Renal pelvis (tissue), 4 donors: ENCODE results near the gene HUWE1. TPM values are rescaled to one million over a fixed set of nuclear protein-coding genes. Genes with fewer than 3 reads are reported as not detected.

Source experiments
- DNase-seq: peaks from one replicate; pipeline ENCODE4 v3.0.0-alpha.2; 2013
- polyA plus RNA-seq, 3 donors: library from polyadenylated mRNA; unstranded; fragments of 120-200 nt; gene quantifications; one replicate each; pipeline ENCODE4 v1.2.1, GENCODE V29; 2013; ENCODE audit not compliant: insufficient read length in 3 of 3

The HUWE1 gene
- polyA plus RNA-seq, 3 donors, result 138 to 198 (median 176) TPM

DNA sequence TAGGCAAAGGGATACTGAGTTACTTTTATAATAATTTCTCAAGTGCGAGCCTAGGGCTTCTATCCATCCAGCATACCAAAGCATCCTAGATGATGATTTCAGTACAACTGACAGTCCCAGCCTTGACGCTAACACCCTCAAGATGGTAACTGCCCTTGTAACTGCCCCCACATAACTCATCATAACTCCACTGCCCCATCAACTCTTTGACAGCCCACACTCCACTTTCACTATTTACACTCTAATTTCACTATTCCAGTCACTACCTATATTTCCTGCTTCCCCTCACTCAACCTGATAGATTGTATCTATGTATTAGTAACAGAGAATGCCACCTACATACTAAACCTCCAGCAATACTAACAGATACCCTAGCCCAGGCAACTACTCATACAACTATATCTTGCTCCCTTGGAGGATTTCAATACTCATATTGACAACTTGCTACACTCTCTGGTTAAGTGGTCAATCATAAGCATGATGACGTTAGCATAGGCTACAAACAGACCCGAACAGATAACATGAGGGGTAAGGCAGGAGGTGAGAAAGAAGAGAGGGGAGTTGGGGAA is 65.0 kb downstream of the HUWE1 start:
- no peak for DNase-seq

- no peak for DNase-seq
Measured at GRCh38 chrX:53616946-53617345, 69.6 kb downstream of the HUWE1 start.

DNA sequence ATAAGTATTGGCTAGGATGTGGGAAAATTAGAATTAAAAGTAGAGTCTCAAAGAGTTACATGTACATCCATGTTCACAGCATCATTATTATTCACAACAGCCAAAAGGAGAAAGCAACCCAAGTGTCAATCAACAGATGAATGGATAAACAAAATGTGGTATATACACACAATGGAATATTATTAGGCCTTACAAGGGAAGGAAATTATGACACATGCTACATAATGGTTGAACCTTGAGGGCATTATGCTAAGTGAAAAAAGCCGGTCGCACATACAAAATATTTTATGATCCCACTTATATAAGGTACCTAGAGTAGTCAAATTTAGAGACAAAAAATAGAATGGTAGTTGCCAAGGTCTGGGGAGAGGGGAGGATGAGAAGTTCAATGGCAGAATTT is 80.1 kb downstream of the HUWE1 start:
- DNase-seq, result no peak

DNA sequence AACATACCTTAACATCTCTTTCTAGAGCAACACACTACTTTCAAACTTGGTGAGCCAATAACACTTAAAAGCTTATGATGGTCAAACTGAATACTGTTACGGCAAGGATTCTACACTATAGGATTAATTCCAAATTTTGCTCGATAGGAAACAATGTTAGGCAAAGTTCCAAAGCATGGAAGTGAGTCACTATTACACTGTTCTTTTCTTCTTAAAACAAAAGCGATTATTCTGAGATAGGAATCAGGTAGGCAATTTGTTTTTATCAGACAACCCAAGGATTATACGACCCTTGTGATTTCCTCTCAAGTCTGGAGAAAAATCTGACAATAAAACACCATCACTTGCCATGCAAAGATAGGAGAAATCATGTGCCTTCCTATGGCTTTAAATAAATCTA is 81.5 kb downstream of the HUWE1 start:
- no peak for DNase-seq

DNA sequence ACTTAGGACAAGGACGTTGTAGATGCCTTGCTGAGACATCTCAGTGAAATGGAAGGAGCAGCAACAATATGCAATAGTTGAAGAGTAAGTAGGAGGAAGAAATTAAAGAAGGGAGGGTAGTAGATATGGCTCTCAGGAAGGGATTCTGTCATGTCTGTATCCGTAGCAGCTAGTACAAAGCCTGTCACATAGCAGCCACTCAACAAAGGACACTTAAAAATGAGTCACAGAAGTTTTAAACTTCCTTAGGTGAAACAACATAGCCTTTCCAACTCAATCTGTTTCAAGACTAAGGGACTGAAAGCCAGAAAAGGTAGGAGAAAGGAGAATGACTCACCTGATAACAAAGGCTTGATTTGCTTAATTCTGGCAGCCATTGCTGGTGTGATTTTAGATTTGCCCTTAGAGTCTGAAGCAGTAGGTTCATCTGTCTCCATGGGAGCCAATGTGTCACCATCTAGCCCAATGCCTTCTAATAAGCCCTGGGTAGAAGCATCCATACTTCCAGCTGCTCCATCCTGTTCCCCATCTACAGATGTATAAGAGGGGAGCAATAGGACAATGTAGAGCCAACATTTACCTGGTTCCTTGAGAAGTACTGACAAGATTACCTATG is 86.6 kb downstream of the HUWE1 start:
- no peak for DNase-seq

- no peak for DNase-seq
Measured at GRCh38 chrX:53598169-53598568, 88.3 kb downstream of the HUWE1 start.

- no peak for DNase-seq
Measured at GRCh38 chrX:53595266-53595810, 91.2 kb downstream of the HUWE1 start.

DNA sequence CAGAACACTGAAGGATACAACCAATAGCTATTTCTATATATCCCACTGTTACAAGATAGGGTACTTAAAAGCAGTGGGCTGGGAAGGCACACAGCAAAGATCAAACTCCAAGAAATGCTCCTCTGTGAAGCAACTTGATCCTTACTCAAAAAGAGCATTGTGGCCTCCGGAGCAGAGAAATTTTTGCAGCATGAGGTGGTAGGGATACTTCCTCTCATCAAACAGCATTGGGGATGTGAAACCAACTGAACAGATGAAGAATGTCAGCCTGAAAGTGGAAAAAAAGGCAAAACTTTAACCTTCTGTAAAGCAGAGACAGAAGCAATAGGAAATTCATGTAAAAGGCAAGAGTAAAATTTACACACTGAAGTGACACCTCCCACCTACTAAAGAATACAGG is 92.2 kb downstream of the HUWE1 start:
- no peak for DNase-seq

DNA sequence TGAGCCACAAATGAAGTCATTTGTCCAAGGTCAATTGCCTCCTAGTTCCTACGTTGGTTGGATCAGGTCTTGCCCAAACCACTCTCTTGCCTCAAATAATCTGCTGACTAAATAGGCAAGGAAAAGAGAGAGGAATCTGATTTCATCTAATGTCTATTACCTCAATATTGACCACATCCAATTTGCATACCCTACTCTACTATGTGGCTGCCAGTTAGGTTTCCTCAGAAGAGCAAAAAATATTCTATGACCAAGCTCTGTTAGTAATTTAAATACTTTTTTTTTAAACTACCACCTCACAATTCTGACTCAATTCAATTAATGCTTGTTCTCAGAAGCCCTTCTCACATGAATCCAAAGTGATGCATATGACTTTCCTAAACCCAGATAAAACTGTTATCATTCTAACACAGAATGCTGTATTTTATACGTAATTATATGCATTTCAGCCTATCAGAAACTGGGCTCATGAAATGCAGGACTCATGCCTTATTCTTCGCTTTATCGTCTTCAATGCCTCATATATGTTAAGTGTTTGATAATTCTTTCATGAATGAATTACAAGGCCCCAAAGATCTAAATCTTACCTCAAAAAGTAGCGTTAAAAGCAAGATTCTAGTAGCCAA is 98.6 kb downstream of the HUWE1 start:
- DNase-seq, result no peak

GRCh38 chrX:53584891-53585290 is 101.6 kb downstream of the HUWE1 start:
- DNase-seq, result no peak

DNA sequence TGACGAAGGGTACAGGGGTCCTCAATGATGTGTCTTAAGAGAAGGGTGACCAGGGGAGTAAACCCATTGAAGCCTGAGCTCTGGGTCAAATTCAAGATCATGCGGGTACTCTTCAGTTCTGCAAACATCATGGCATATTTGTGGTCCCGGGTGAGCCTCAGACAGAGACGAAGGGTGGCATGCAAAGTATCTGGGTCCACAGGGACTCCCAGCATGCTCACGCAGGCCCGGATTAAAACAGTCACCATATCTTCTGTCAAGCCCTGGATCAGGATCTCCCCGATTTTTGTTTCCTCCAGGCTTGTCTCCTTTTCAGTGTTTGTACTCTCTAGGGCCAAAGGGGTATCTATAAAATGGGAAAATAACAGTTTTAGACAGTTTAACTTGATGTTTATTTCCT is 102.9 kb downstream of the HUWE1 start:
- DNase-seq, result no peak

DNA sequence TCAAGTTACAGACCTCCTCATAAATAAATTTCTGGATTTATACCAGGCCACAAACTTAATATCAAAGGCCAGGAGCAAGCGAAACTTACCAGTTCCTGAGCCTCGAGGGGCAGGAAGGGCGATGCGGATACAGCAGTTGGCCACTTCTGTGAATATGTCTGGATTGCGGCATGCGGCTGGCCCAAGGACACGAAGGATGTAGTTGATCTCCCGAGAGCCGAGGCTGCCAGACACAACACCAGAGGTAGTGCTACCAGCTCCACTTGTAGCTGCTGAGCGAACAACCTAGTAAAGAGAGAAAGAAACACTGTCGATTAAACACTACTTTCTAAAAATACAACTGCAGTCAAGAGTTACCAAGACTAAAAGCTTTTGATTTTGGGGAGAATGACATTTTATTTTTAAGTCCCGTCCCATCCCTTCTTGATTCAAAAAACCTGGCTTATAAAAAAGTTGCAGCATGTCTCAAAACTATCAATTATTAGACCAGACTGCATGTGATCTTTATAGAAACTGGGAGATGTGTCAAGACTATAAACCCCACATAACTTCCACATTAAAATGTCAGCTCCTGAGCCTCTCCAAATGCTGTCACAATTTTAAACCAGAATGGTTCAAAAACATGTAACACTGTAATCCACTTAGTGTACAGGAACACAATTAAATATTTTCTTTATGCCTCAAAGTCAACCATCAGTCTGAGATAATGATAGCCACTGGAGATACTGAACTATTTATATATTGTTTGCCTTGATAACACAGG is 105.6 kb downstream of the HUWE1 start:
- peak; percentile 22 for DNase-seq

DNA sequence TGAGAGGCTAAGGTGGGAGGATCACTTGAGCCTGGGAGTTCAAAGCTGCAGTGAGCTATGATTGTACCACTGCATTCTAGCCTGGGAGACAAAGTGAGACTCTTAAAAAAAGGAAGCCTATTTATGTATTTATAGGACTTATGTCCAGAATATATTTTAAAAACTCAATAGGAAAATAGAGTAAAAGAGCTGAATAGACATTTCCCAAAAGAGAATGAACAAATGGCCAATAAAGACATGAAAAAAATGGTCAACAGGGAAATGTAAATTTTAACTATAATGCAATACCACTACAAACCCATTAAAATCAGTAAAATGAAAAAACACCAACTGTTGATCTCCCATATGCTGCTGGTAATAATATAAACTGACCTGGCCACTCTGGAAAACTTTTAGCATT is 115.0 kb downstream of the HUWE1 start:
- no peak for DNase-seq

- no peak for DNase-seq
Measured at GRCh38 chrX:53563324-53563723, 123.2 kb downstream of the HUWE1 start.

- DNase-seq, result no peak
Measured at GRCh38 chrX:53561912-53562311, 124.6 kb downstream of the HUWE1 start.

GRCh38 chrX:53558646-53559045 is 127.9 kb downstream of the HUWE1 start:
- no peak for DNase-seq

DNA sequence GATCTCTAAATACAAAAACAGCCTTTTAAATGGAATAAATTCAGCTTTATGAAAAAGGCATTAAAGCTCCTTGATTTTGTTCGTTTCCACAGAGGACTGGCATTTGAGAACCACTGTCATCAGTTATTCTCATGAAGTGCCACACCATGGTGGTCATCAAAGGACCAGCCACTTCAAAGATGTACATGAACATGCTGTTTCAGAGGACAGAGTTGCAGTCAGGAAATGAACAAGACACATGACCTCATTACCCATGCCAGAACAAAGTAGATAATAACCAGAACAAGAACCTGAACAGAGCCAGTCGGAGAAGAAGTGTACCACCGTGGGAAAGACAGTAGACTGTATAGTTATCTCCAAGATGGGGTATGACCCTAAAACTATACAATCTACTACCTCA is 129.7 kb downstream of the HUWE1 start:
- DNase-seq, result no peak

GRCh38 chrX:53550756-53551463 is 135.6 kb downstream of the HUWE1 start:
- no peak for DNase-seq

DNA sequence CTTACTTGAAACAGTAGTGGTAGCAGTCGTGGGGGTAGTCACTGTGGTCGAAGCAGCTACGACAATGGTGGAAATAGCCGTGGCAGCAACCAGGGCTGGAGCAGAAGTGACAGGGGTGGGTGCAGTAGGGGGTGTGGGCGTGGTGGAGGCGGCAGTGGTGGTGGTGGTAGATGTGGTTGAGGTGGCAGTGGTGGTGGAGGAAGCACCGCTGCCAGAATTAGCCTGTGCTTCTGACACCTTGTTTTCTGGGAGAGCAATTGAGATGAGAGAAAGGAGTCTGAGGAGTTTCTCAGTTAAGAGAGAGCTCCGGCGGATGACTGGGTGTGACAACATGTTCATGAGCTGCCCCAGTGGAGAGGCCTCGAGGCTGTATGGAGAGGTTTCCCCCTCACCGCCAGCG is 138.9 kb downstream of the HUWE1 start:
- DNase-seq, result no peak

DNA sequence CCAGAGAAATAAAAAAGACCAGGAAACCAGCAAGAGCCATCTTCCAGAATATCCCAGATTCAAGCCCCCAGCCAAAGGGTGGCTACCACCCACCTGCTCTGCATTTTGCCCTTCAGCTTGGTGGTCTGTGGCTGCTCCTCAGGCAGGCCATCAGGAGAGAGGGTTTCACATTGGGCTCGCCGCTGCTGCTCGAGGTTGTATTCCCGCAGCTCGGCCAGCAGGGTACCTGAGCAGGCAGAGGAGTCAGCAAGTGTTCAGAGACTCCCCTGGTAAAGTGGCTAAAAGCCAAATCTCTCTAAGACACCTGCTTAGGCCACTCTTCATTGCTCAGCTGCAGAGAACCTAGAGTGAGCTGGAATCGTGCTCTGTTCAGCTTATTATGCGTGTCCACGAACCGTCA is 141.6 kb downstream of the HUWE1 start:
- no peak for DNase-seq

GRCh38 chrX:53538781-53539180 is 147.7 kb downstream of the HUWE1 start:
- DNase-seq, result no peak
